RWPE2 (cell line): ENCODE measurements around the gene XDH.
A peak's percentile ranks its signal among the peaks of the same experiment; 100 is the strongest.

ENCODE experiments used
- ATAC-seq: fragments of 200-7000 bp; cut with Tn5 transposase; 3 replicates; pipeline ENCODE4 v1.9.1; 2021; ENCODE audit warnings: low read depth
- DNase-seq: peaks from one replicate; pipeline ENCODE4 v3.0.0-alpha.2; 2020; ENCODE audit warnings: low spot score
- H3K27ac ChIP-seq: fragments of 450-650 bp; 2 replicates; pipeline ENCODE4 v1.5.1; 2017; ENCODE audit warnings: mild to moderate bottlenecking; ENCODE audit not compliant: poor library complexity, severe bottlenecking
- H3K27me3 ChIP-seq: fragments of 250-450 bp; sonication (Bioruptor Pico); 2 replicates; pipeline ENCODE4 v1.5.1; 2021; ENCODE audit warnings: mild to moderate bottlenecking, moderate library complexity; ENCODE audit not compliant: insufficient read depth, poor library complexity, severe bottlenecking
- H3K36me3 ChIP-seq: fragments of 250-450 bp; sonication (Bioruptor Pico); 2 replicates; pipeline ENCODE4 v1.5.1; 2020; ENCODE audit warnings: low read depth, mild to moderate bottlenecking, moderate library complexity
- H3K4me1 ChIP-seq: fragments of 250-450 bp; sonication (Bioruptor Pico); 2 replicates; pipeline ENCODE4 v1.5.1; 2021; ENCODE audit warnings: mild to moderate bottlenecking, moderate library complexity; ENCODE audit not compliant: insufficient read depth, poor library complexity, severe bottlenecking
- H3K4me3 ChIP-seq: fragments of 250-450 bp; sonication (Bioruptor Pico); 2 replicates; pipeline ENCODE4 v1.5.1; 2021; ENCODE audit warnings: mild to moderate bottlenecking, moderate library complexity; ENCODE audit not compliant: severe bottlenecking
- H3K9me3 ChIP-seq: fragments of 250-450 bp; sonication (Bioruptor Pico); 2 replicates; pipeline ENCODE4 v1.5.1; 2021; ENCODE audit warnings: mild to moderate bottlenecking, moderate library complexity; ENCODE audit not compliant: severe bottlenecking
- CTCF ChIP-seq: fragments of 450-650 bp; IDR thresholded peaks from one replicate; pipeline ENCODE4 v1.5.1; 2017; ENCODE audit warnings: mild to moderate bottlenecking, moderate library complexity; ENCODE audit not compliant: poor library complexity, severe bottlenecking

Gene XDH

DNA sequence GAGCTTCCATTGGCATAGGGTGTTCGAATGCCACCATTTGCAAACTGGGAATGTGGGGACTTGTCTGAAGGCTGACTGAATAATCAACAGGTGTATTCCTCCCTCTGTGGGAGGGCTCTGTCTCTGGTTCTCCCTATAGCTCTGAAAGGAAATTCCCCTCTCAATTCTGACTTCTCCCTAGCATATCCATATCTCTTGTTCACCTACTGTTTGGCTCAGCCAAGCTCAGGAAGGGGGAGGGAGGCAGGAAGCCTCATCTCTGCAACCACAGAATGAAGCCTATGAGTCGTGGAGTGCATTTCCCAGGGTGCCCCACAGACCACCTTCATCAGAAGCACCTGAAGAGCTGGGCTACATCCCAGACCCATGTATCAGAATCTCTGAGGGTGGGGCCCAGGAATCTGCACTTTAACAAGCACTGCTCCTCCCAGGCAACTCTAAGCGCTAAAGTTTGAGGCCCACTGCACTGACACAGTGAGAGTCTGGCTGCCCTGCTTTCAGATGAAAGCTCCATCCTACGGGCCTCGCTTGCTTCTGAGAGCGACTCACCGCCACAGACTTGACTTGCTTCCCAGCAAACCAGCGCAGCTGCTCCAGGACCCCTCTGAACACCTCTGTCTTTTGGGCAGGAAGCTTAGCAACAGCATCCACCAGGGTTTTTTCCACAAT is 32.0 kb downstream of the XDH start:
- H3K27ac ChIP-seq: peak overlapping the region; percentile 100
- H3K4me1 ChIP-seq: peaks cover 38% of the 10 kb centered on the region
- no peaks in the 10 kb centered on the region for H3K9me3 ChIP-seq
- ATAC-seq: no peak
- no peaks in the 10 kb centered on the region for H3K27me3 ChIP-seq
- no peak overlapping the region for H3K4me3 ChIP-seq
- DNase-seq: no peak
- TF ChIP-seq CTCF: no peak
- peaks cover 75% of the 10 kb centered on the region for H3K36me3 ChIP-seq

GRCh38 chr2:31381601-31382000 is 32.9 kb downstream of the XDH start:
- TF ChIP-seq CTCF: no peak
- no peak overlapping the region for H3K4me3 ChIP-seq
- no peaks in the 10 kb centered on the region for H3K27me3 ChIP-seq
- H3K9me3 ChIP-seq: no peaks in the 10 kb centered on the region
- H3K36me3 ChIP-seq: peaks cover 83% of the 10 kb centered on the region
- DNase-seq (no peak), ATAC-seq (no peak)
- H3K4me1 ChIP-seq: peaks cover 38% of the 10 kb centered on the region
- peak overlapping the region; percentile 100 for H3K27ac ChIP-seq

DNA sequence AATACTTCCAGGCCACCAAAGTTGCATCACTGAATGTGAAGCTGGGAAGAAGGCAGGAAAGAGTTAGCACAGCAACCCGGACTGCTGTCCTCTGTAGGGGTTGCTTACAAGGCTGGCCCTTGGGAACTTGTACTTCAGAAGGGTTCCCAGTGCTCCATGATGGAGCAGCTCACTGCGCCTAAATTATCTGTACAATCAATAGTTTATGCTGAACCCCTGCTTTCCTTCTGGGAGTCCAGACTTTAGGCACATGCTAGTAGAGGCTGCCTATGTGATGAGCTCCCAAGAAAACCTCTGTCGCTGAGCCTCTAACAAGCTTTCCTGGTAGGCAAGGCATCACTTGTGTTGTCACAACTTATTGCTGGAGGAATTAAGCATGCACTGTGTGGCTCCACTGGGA is 34.3 kb downstream of the XDH start:
- ATAC-seq (no peak), DNase-seq (no peak)
- no peak overlapping the region for H3K4me3 ChIP-seq
- peaks cover 85% of the 10 kb centered on the region for H3K36me3 ChIP-seq
- H3K9me3 ChIP-seq: no peaks in the 10 kb centered on the region
- peaks cover 35% of the 10 kb centered on the region for H3K4me1 ChIP-seq
- no peak for TF ChIP-seq CTCF
- H3K27me3 ChIP-seq: no peaks in the 10 kb centered on the region
- peak overlapping the region; percentile 56 for H3K27ac ChIP-seq

GRCh38 chr2:31379747-31380146 is 34.8 kb downstream of the XDH start:
- TF ChIP-seq CTCF: no peak
- ATAC-seq: no peak
- Histone ChIP-seq H3K27ac (peak overlapping the region; percentile 56), H3K27me3 (no peaks in the 10 kb centered on the region), H3K4me1 (peaks cover 30% of the 10 kb centered on the region), H3K9me3 (no peaks in the 10 kb centered on the region), H3K36me3 (peaks cover 85% of the 10 kb centered on the region), H3K4me3 (no peak overlapping the region)
- no peak for DNase-seq

- peak; percentile 83 for ATAC-seq
- peaks cover 87% of the 10 kb centered on the region for H3K36me3 ChIP-seq
- peak overlapping the region; percentile 56 for H3K27ac ChIP-seq
- H3K4me1 ChIP-seq: peaks cover 23% of the 10 kb centered on the region
- no peak for TF ChIP-seq CTCF
- no peak for DNase-seq
- H3K9me3 ChIP-seq: no peaks in the 10 kb centered on the region
- no peaks in the 10 kb centered on the region for H3K27me3 ChIP-seq
- no peak overlapping the region for H3K4me3 ChIP-seq
Observed at GRCh38 chr2:31378791-31379501, 35.6 kb downstream of the XDH start.
